Measurements from ENCODE around the gene ARHGAP9.
"Not testable (repeated sequence)": the region's sequence is repeated elsewhere in the genome, so short reads cannot be mapped to it uniquely, and the experiment has no call there.

Gene ARHGAP9

GRCh38 chr12:57498571-57498970 lies 18.9 kb upstream of the ARHGAP9 start:
- Histone ChIP-seq H3K36me3 (ENCODE audit: insufficient read depth, low read depth, low read length) (peaks cover 79% of the 10 kb centered on the region), H3K9me3 (ENCODE audit: insufficient read depth, low read depth, low read length) (no peaks in the 10 kb centered on the region), H3K4me3 (ENCODE audit: low read length) (no peak overlapping the region), H3K9ac (ENCODE audit: low read depth, low read length) (no peak overlapping the region), H3K27me3 (ENCODE audit: insufficient read depth, low read length) (no peaks in the 10 kb centered on the region), H3K27ac (ENCODE audit: low read length) (no peak overlapping the region), H3K4me1 (ENCODE audit: insufficient read depth, low read length) (no peaks in the 10 kb centered on the region)

- Histone ChIP-seq H3K27ac (ENCODE audit: low read length) (no peak overlapping the region), H3K4me3 (ENCODE audit: low read length) (no peak overlapping the region), H3K9ac (ENCODE audit: low read depth, low read length) (no peak overlapping the region), H3K36me3 (ENCODE audit: insufficient read depth, low read depth, low read length) (peaks cover 74% of the 10 kb centered on the region), H3K27me3 (ENCODE audit: insufficient read depth, low read length) (no peaks in the 10 kb centered on the region), H3K4me1 (ENCODE audit: insufficient read depth, low read length) (no peaks in the 10 kb centered on the region), H3K9me3 (ENCODE audit: insufficient read depth, low read depth, low read length) (no peaks in the 10 kb centered on the region)
These were observed 18.5 kb upstream of the ARHGAP9 start for GRCh38 chr12:57498132-57498502.

GRCh38 chr12:57497223-57498131 lies 17.8 kb upstream of the ARHGAP9 start:
- peaks cover 74% of the 10 kb centered on the region for H3K36me3 ChIP-seq (ENCODE audit: insufficient read depth, low read depth, low read length)

GRCh38 chr12:57496822-57497221 lies 17.2 kb upstream of the ARHGAP9 start:
- H3K4me1 ChIP-seq (ENCODE audit: insufficient read depth, low read length): no peaks in the 10 kb centered on the region
- H3K27ac ChIP-seq (ENCODE audit: low read length): no peak overlapping the region
- H3K9ac ChIP-seq (ENCODE audit: low read depth, low read length): no peak overlapping the region
- H3K9me3 ChIP-seq (ENCODE audit: insufficient read depth, low read depth, low read length): peaks cover 3% of the 10 kb centered on the region; the same call in 1 of the 2 replicates
- peaks cover 73% of the 10 kb centered on the region for H3K36me3 ChIP-seq (ENCODE audit: insufficient read depth, low read depth, low read length)
- no peak overlapping the region for H3K4me3 ChIP-seq (ENCODE audit: low read length)
- no peaks in the 10 kb centered on the region for H3K27me3 ChIP-seq (ENCODE audit: insufficient read depth, low read length)

More at GRCh38 chr12:57497223-57498131, 17.8 kb upstream of the ARHGAP9 start:
- H3K27ac ChIP-seq (ENCODE audit: low read length): no peak overlapping the region
- peaks cover 3% of the 10 kb centered on the region; the same call in 1 of the 2 replicates for H3K9me3 ChIP-seq (ENCODE audit: insufficient read depth, low read depth, low read length)
- H3K27me3 ChIP-seq (ENCODE audit: insufficient read depth, low read length): no peaks in the 10 kb centered on the region
- no peaks in the 10 kb centered on the region for H3K4me1 ChIP-seq (ENCODE audit: insufficient read depth, low read length)
- H3K4me3 ChIP-seq (ENCODE audit: low read length): no peak overlapping the region
- no peak overlapping the region for H3K9ac ChIP-seq (ENCODE audit: low read depth, low read length)

GRCh38 chr12:57495051-57495701 lies 15.5 kb upstream of the ARHGAP9 start:
- not testable (repeated sequence) for H3K4me1 ChIP-seq (ENCODE audit: insufficient read depth, low read length); H3K9ac ChIP-seq (ENCODE audit: low read depth, low read length); H3K4me3 ChIP-seq (ENCODE audit: low read length); H3K27me3 ChIP-seq (ENCODE audit: insufficient read depth, low read length); H3K27ac ChIP-seq (ENCODE audit: low read length); H3K9me3 ChIP-seq (ENCODE audit: insufficient read depth, low read depth, low read length)
- peaks cover 73% of the 10 kb centered on the region for H3K36me3 ChIP-seq (ENCODE audit: insufficient read depth, low read depth, low read length)

GRCh38 chr12:57491393-57492280 lies 12.0 kb upstream of the ARHGAP9 start:
- Histone ChIP-seq H3K9ac (ENCODE audit: low read depth, low read length) (no peak overlapping the region), H3K27me3 (ENCODE audit: insufficient read depth, low read length) (no peaks in the 10 kb centered on the region), H3K36me3 (ENCODE audit: insufficient read depth, low read depth, low read length) (peaks cover 56% of the 10 kb centered on the region), H3K9me3 (ENCODE audit: insufficient read depth, low read depth, low read length) (peaks cover 3% of the 10 kb centered on the region; the same call in 1 of the 2 replicates), H3K4me3 (ENCODE audit: low read length) (no peak overlapping the region), H3K27ac (ENCODE audit: low read length) (no peak overlapping the region), H3K4me1 (ENCODE audit: insufficient read depth, low read length) (0 out of 2 replicates have a peak, but pooled peaks cover 3% of the 10 kb centered on the region)

GRCh38 chr12:57490126-57490525 lies 10.5 kb upstream of the ARHGAP9 start:
- Histone ChIP-seq H3K36me3 (ENCODE audit: insufficient read depth, low read depth, low read length) (peaks cover 46% of the 10 kb centered on the region), H3K4me1 (ENCODE audit: insufficient read depth, low read length) (0 out of 2 replicates have a peak, but pooled peaks cover 3% of the 10 kb centered on the region), H3K27me3 (ENCODE audit: insufficient read depth, low read length) (no peaks in the 10 kb centered on the region), H3K9me3 (ENCODE audit: insufficient read depth, low read depth, low read length) (peaks cover 3% of the 10 kb centered on the region; the same call in 1 of the 2 replicates), H3K9ac (ENCODE audit: low read depth, low read length) (no peak overlapping the region), H3K27ac (ENCODE audit: low read length) (no peak overlapping the region), H3K4me3 (ENCODE audit: low read length) (no peak overlapping the region)

- Histone ChIP-seq H3K27ac (ENCODE audit: low read length) (peak overlapping the region; percentile 74), H3K36me3 (ENCODE audit: insufficient read depth, low read depth, low read length) (peaks cover 45% of the 10 kb centered on the region)
These were observed 9.5 kb upstream of the ARHGAP9 start for GRCh38 chr12:57489157-57489641.

GRCh38 chr12:57488402-57489156 lies 8.9 kb upstream of the ARHGAP9 start:
- no peaks in the 10 kb centered on the region for H3K27me3 ChIP-seq (ENCODE audit: insufficient read depth, low read length)
- H3K9ac ChIP-seq (ENCODE audit: low read depth, low read length): peak overlapping the region; percentile 97
- H3K4me1 ChIP-seq (ENCODE audit: insufficient read depth, low read length): peaks cover 4% of the 10 kb centered on the region; the same call in 1 of the 2 replicates
- H3K9me3 ChIP-seq (ENCODE audit: insufficient read depth, low read depth, low read length): peaks cover 3% of the 10 kb centered on the region; the same call in 1 of the 2 replicates
- H3K27ac ChIP-seq (ENCODE audit: low read length): peak overlapping the region; percentile 74
- H3K36me3 ChIP-seq (ENCODE audit: insufficient read depth, low read depth, low read length): peaks cover 42% of the 10 kb centered on the region
- H3K4me3 ChIP-seq (ENCODE audit: low read length): peak overlapping the region; percentile 95

More at GRCh38 chr12:57489157-57489641, 9.5 kb upstream of the ARHGAP9 start:
- H3K4me1 ChIP-seq (ENCODE audit: insufficient read depth, low read length): 0 out of 2 replicates have a peak, but pooled peaks cover 3% of the 10 kb centered on the region
- peak overlapping the region; percentile 95 for H3K4me3 ChIP-seq (ENCODE audit: low read length)
- H3K9me3 ChIP-seq (ENCODE audit: insufficient read depth, low read depth, low read length): peaks cover 3% of the 10 kb centered on the region; the same call in 1 of the 2 replicates
- H3K9ac ChIP-seq (ENCODE audit: low read depth, low read length): peak overlapping the region; percentile 97
- H3K27me3 ChIP-seq (ENCODE audit: insufficient read depth, low read length): no peaks in the 10 kb centered on the region

- peak within 1 kb of the TSS; percentile 74 for H3K27ac ChIP-seq (ENCODE audit: low read length)
- H3K4me1 ChIP-seq (ENCODE audit: insufficient read depth, low read length): peaks cover 8% of the 10 kb centered on the region; the same call in 1 of the 2 replicates
- H3K9me3 ChIP-seq (ENCODE audit: insufficient read depth, low read depth, low read length): peaks cover under 1% of the 10 kb centered on the region; the same call in 1 of the 2 replicates
- H3K9ac ChIP-seq (ENCODE audit: low read depth, low read length): peak within 1 kb of the TSS; percentile 97
- H3K36me3 ChIP-seq (ENCODE audit: insufficient read depth, low read depth, low read length): peaks cover 39% of the 10 kb centered on the region
- H3K27me3 ChIP-seq (ENCODE audit: insufficient read depth, low read length): no peaks in the 10 kb centered on the region
- peak within 1 kb of the TSS; percentile 95 for H3K4me3 ChIP-seq (ENCODE audit: low read length)
These were observed 8.1 kb upstream of the ARHGAP9 start, which contains the start of gene MARS1 for GRCh38 chr12:57487597-57488401. Gene MARS1, plus strand, starts transcription at chr12:57488068. Its CDS starts 23 bp downstream, at chr12:57488091.

Measured in iPS-20b (cell line).